NCI-H2171 (cell line): ENCODE measurements around the gene FCSK.

Source experiments
- DNase-seq: peaks from one replicate; lab custom pipeline; 2025; lab: John Stamatoyannopoulos, UW

FCSK gene

GRCh38 chr16:70455910-70456309 is 1.5 kb downstream of the FCSK start:
- DNase-seq = no peak

DNA sequence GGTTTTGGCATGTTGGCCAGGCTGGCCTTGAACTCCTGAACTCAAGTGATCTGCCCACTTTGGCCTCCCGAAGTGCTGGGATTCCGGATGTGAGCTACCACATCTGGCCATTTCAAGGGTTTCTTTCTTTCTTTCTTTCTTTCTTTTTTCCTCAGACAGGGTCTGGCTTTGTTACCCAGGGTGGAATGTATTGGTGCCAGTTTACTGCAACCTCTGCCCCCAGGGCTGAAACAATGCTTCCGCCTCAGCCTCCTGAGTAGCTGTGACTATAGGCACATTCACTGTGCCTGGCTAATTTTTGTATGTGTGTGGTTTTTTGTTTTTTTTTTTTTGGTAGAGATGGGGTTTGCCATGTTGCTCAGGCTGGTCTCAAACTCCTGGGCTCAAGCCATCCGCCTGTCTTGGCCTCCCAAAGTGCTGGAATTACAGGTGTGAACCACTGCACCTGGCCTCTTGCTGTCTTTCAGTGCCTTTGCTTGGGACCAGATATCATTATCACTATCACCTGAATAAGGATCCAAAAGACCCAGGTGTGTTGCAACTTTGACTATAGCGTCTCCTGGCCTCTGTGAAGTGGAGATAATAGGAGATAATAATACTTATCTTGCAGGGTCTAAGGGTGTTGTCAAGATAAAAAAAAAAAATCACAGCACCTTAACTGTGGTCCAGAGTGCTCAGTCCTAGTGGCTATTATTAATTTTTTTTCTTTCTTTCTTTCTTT is 3.2 kb downstream of the FCSK start:
- no peak for DNase-seq

DNA sequence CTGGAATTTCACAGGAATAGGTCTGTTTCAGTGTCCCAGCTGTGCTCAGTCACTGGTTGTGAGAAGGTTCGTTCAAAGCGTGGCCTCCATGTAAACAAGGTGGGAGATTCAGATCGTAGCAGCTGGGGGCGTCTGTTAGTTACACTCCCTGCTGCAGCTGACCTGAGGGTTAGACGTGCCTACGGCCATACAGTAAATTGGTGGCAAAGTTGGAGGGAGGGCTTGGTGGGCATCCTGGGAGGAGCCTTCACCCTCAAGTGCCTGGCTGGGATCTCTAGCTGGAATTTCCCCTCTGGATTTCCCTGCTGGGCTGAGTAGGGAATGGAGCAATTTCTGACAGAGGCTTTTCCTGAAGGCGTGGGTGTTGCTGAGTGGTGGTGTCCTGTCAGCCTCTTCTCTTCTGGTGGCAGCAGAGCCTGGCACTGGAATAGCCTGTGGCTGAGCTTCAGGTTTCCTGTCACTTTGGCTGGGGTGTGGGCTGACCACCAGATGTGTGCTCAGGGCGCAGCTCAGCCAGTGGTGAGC is 6.4 kb downstream of the FCSK start:
- no peak for DNase-seq

DNA sequence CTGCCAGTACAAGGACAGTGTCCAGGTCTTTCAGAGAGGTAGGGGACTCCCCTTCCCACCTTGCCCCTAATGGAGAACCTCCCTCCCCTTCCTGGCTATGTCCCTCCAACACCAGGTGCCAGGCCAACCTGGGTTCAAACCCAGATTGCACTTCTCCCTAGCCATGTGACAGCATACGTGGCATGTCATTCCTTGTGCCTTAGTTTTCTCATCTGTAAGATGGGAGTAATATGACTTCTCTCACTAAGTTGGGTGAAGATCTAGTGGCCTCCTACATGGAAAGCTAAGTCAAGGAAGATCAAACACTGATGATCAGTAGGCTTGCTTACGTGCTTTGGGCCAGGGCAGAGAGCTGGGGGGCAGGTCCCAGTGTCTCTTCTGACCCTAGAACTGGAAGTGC is 8.8 kb downstream of the FCSK start:
- DNase-seq = no peak

DNA sequence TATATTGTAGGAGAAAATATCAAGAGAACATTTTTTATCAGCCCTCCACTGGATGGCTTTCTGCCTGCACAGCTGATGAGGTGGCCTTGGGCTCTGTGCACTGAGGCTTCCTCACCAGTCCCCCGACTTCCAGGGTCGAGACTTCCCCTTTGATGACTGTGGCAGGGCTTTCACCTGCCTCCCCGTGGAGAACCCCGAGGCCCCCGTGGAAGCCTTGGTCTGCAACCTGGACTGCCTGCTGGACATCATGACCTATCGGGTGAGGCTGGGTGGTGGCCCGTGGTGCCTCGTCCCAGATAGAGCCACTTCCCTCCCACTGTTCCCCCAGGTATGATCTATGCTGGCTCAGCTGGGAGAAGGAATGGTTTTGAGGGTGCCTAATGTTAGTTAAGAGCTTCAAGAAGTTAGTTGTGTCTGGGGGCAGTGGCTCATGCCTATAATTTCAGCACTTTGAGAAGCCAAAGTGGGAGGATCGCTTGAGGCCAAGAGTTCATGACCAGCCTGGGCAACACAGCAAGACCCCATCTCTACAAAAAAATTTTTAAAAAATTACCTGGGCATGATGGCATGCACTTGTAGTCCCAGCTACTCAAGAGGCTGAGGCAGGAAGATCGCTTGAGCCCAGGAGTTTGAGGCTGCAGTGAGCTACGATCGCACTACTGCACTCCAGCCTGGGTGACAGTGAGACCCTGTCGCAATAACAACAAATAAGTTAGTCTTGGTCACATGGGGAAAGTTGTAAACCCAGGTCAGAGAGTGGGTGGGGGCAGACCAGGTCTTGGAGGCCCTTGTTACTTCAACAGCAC is 11.8 kb downstream of the FCSK start:
- no peak for DNase-seq

- DNase-seq = no peak
These were observed 12.3 kb downstream of the FCSK start for GRCh38 chr16:70466805-70467076.

- DNase-seq = no peak
These were observed 12.7 kb downstream of the FCSK start for GRCh38 chr16:70467113-70467512.

DNA sequence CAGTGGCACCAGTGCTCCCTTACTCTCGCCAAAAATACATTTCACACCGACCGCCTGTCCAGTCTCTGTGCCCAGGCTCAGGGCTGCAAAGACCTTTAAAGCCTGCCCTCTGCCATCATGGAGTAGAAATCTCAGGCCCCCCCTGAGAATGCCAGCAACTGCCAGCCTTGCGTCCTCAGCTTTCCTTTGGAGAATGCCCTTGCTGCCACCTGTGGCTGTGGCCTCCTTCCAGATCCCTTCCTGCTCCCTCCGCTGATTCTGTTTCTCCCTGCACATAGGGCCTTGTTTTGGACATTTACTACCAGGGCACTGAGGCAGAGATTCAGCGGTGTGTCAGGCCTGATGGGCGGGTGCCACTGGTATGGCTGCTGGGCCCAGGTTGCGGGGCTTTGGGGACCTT is 13.2 kb downstream of the FCSK start:
- no peak for DNase-seq

GRCh38 chr16:70468776-70469525 is 14.6 kb downstream of the FCSK start:
- DNase-seq = no peak

DNA sequence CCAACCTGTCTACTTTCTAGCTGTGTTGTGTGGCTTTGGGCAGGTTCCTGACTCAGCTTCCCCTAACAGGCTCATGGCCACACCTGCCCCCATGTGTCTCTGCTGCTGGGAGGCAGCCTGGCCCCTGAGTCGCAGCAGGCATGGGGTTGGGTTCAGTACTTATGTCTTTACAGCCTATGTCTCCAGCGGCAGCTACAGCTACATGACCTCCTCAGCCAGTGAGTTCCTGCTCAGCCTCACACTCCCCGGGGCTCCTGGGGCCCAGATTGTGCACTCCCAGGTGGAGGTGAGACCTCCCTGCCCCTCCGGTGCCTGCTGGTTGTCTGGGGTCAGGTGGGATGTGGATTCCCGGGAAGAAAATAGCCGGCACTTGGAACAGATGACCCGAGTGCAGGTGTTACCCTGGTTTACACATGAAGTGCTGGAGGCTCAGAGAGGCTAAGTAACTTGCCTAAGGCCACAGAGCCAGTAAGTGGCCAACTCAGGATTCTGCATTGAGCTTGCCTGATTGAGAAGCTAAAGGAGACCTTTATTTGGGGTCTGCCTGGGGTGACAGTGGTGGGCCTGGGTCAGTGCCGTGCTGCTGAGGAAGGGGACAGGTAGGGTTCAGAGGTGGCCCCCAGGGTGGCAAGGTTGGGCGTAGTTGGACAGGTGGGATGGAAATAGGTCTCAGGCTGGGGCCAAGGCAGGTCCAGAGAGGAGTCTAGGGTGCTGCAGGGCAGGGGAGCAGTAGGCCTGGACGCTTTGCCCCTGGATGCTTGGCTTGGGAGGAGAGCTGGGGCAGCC is 15.9 kb downstream of the FCSK start:
- DNase-seq = no peak

DNA sequence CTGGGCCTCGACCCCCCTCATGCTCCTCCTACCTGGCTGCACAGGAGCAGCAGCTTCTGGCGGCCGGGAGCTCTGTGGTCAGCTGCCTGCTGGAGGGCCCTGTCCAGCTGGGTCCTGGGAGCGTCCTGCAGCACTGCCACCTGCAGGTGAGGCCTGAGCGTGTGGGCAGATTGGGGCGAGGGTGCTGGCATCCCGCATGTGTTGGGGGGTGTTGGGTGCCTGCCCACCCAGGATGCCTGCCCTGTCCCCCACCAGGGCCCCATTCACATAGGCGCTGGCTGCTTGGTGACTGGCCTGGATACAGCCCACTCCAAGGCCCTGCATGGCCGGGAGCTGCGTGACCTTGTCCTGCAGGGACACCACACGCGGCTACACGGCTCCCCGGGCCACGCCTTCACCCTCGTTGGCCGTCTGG is 16.5 kb downstream of the FCSK start:
- DNase-seq = no peak

DNA sequence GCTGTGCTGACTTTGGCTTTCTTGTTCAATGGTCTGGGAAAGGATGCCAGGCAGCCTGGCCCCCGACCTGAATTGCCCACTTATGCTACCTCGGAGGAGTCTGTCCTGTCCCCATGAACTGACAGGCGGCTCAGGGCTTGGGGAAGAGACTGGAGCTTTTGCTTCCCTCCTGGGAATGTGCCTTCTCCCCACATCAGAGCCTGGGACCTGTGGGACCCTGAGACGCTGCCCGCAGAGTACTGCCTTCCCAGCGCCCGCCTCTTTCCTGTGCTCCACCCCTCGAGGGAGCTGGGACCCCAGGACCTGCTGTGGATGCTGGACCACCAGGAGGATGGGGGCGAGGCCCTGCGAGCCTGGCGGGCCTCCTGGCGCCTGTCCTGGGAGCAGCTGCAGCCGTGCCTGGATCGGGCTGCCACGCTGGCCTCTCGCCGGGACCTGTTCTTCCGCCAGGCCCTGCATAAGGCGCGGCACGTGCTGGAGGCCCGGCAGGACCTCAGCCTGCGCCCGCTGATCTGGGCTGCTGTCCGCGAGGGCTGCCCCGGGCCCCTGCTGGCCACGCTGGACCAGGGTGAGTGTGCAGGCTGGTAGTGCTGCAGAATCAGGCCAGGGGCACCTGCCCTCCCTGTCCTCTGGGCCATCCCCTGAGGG is 18.5 kb downstream of the FCSK start:
- DNase-seq = no peak

GRCh38 chr16:70473446-70474319 is 19.3 kb downstream of the FCSK start:
- no peak for DNase-seq

DNA sequence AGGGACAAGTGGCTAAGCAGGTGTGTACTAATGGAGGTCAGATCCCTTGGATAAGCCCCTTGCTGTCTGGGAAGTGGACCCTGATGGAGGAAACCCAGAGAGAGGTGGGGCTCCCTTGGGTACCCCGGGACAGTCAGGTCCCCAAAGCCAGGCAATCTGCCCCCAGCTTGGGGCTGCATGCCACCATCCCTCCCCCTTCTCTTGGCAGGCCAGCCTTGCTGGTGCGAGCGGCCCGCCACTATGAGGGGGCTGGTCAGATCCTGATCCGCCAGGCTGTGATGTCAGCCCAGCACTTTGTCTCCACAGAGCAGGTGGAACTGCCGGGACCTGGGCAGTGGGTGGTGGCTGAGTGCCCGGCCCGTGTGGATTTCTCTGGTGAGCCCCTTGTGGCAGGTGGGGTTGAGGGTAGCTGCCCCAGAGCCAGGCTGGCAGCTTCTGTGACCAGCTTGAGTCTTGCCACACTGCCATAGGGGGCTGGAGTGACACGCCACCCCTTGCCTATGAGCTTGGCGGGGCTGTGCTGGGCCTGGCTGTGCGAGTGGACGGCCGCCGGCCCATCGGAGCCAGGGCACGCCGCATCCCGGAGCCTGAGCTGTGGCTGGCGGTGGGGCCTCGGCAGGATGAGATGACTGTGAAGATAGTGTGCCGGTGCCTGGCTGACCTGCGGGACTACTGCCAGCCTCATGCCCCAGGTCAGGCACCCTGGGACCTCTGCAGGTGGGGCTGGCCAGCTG is 20.1 kb downstream of the FCSK start:
- no peak for DNase-seq

DNA sequence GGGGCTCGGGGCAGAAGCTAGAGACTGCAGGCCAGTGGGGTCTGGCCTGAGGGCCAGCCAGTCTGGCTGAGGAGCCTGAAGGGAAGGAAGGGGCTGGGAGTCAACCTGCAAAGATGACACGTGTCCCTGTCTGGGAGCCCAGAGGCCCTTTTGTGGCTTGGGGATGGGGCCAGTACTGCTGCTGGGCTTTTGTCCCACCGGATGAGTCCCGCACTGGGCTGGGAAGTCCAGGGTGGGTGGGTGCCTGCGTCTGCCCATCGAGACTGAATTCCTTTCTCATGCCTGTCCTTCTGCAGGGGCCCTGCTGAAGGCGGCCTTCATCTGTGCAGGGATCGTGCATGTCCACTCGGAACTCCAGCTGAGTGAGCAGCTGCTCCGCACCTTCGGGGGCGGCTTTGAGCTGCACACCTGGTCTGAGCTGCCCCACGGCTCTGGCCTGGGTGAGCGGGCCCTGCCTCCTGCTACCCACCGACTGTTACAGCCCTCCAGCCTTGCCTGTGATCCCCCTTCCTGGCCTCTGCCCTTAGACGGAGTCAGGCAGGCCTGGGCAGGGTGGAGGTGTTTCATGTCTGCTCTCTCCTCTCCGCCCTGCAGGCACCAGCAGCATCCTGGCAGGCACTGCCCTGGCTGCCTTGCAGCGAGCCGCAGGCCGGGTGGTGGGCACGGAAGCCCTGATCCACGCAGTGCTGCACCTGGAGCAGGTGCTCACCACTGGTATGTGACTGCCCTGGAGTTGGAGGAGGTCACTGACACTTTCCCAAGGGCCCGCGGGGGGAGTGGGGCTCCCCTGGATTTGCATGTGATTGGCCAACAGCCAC is 20.9 kb downstream of the FCSK start:
- no peak for DNase-seq

- peak; percentile 68 for DNase-seq
These were observed 22.1 kb downstream of the FCSK start for GRCh38 chr16:70476272-70477020.

DNA sequence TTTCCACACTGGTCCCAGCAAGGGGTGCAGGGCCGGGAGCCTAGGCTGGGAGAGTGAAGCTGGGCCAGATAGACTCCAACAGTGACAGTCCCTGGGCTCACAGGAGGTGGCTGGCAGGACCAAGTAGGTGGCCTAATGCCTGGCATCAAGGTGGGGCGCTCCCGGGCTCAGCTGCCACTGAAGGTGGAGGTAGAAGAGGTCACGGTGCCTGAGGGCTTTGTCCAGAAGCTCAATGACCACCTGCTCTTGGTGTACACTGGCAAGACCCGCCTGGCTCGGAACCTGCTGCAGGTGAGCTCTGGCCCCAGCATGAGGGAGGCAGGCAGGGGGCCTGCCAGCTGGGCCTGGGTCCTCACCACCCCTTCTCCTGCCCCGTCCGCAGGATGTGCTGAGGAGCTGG is 23.8 kb downstream of the FCSK start:
- no peak for DNase-seq

DNA sequence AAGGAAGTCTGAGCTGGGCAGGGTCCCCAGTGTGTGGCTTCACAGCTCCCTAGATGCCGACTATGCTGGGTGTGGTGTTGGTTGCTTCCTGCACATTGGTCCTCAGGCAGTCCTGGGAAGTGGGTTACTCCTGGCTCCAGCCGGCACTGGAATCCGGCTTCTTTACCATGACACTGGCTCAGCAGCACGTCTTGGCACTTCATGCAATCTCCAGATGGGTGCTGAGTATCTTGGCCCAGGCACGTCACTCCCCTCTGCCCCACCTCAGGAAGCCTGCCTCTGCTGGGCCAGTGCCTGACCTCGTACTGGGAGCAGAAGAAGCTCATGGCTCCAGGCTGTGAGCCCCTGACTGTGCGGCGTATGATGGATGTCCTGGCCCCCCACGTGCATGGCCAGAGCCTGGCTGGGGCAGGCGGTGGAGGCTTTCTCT is 24.5 kb downstream of the FCSK start:
- no peak for DNase-seq
